WTC11 (cell line): ENCODE measurements around the gene INPP5A. TPM values are rescaled to one million over a fixed set of nuclear protein-coding genes. Genes with fewer than 3 reads are reported as not detected.

ENCODE experiments used
- ATAC-seq: fragments of 200-7000 bp; cut with Tn5 transposase; 2 replicates; pipeline ENCODE4 v1.10.0; 2021; ENCODE audit warnings: mild to moderate bottlenecking, moderate library complexity
- CTCF ChIA-PET: fragments of 300-600 bp; sonication (Branson Sonifier 250); formaldehyde crosslinking; loops from one replicate; lab custom pipeline; 2021; ENCODE audit warnings: antibody characterized with exemption; lab: Charles Lee
- POLR2A ChIA-PET: fragments of 350-600 bp; sonication (Branson Sonifier 250); formaldehyde crosslinking; loops from one replicate; lab custom pipeline; 2021; ENCODE audit warnings: antibody characterized with exemption; lab: Charles Lee
- DNase-seq: peaks from one replicate; pipeline ENCODE4 v3.0.0; 2021; ENCODE audit warnings: low spot score
- H3K27ac Mint-ChIP-seq: 2 replicates; pipeline ENCODE4 v1.8.0; 2021; ENCODE audit warnings: mixed read lengths
- H3K27me3 Mint-ChIP-seq: 2 replicates; pipeline ENCODE4 v1.8.0; 2021; ENCODE audit warnings: low read depth, mild to moderate bottlenecking, moderate library complexity, mixed read lengths
- H3K36me3 Mint-ChIP-seq: 2 replicates; pipeline ENCODE4 v1.8.0; 2021; ENCODE audit warnings: mixed read lengths
- H3K4me1 Mint-ChIP-seq: 2 replicates; pipeline ENCODE4 v1.8.0; 2022; ENCODE audit warnings: mixed read lengths
- H3K4me3 Mint-ChIP-seq: 2 replicates; pipeline ENCODE4 v1.8.0; 2021; ENCODE audit warnings: mild to moderate bottlenecking, moderate library complexity, mixed read lengths
- H3K9me3 Mint-ChIP-seq: 2 replicates; pipeline ENCODE4 v1.8.0; 2021; ENCODE audit warnings: mixed read lengths
- ATF1 ChIP-seq: sonication (generic); formaldehyde crosslinking; IDR thresholded peaks from 2 replicates; pipeline ENCODE4 v1.8.1; 2023; ENCODE audit warnings: mild to moderate bottlenecking, moderate library complexity, missing genetic modification reagents
- ELF4 ChIP-seq: sonication (generic); formaldehyde crosslinking; IDR thresholded peaks from 2 replicates; pipeline ENCODE4 v1.8.1; 2022; ENCODE audit warnings: low read depth, mild to moderate bottlenecking, moderate library complexity, missing genetic modification reagents
- ESRRA ChIP-seq: sonication (generic); formaldehyde crosslinking; IDR thresholded peaks from 2 replicates; pipeline ENCODE4 v1.8.1; 2022; ENCODE audit warnings: mild to moderate bottlenecking, missing genetic modification reagents, borderline replicate concordance
- ETV6 ChIP-seq: sonication (generic); formaldehyde crosslinking; IDR thresholded peaks from 2 replicates; pipeline ENCODE4 v1.8.1; 2022; ENCODE audit warnings: mild to moderate bottlenecking, missing genetic modification reagents
- FOXJ3 ChIP-seq: sonication (generic); formaldehyde crosslinking; IDR thresholded peaks from 2 replicates; pipeline ENCODE4 v1.9.0; 2021; ENCODE audit warnings: missing genetic modification reagents, mild to moderate bottlenecking, borderline replicate concordance
- FOXK1 ChIP-seq: sonication (generic); formaldehyde crosslinking; IDR thresholded peaks from 2 replicates; pipeline ENCODE4 v1.8.0; 2022; ENCODE audit warnings: mild to moderate bottlenecking, moderate library complexity, missing genetic modification reagents
- GABPB1 ChIP-seq: sonication (generic); formaldehyde crosslinking; IDR thresholded peaks from 2 replicates; pipeline ENCODE4 v1.8.1; 2023; ENCODE audit warnings: mild to moderate bottlenecking, missing genetic modification reagents
- HMGA2 ChIP-seq: fragments of 250-450 bp; sonication (Bioruptor Pico); IDR thresholded peaks from 2 replicates; pipeline ENCODE4 v1.4.0; 2021; ENCODE audit warnings: mild to moderate bottlenecking, moderate library complexity
- MYBL2 ChIP-seq: sonication (generic); formaldehyde crosslinking; IDR thresholded peaks from 2 replicates; pipeline ENCODE4 v1.8.1; 2023; ENCODE audit warnings: mild to moderate bottlenecking, moderate library complexity, missing genetic modification reagents
- NFYB ChIP-seq: sonication (generic); formaldehyde crosslinking; conservative IDR thresholded peaks from 2 replicates; pipeline ENCODE4 v1.8.0; 2022; ENCODE audit warnings: low read depth, missing genetic modification reagents
- PREB ChIP-seq: sonication (generic); formaldehyde crosslinking; IDR thresholded peaks from 2 replicates; pipeline ENCODE4 v1.8.1; 2022; ENCODE audit warnings: mild to moderate bottlenecking, missing genetic modification reagents, moderate library complexity, borderline replicate concordance
- PRRX2 ChIP-seq: fragments of 250-450 bp; sonication (Bioruptor Pico); IDR thresholded peaks from 2 replicates; pipeline ENCODE4 v1.8.0; 2021; ENCODE audit warnings: mild to moderate bottlenecking
- SP1 ChIP-seq: sonication (generic); formaldehyde crosslinking; conservative IDR thresholded peaks from 2 replicates; pipeline ENCODE4 v1.8.1; 2022; ENCODE audit warnings: missing genetic modification reagents
- ZBTB21 ChIP-seq: sonication (generic); formaldehyde crosslinking; IDR thresholded peaks from 2 replicates; pipeline ENCODE4 v1.8.1; 2023; ENCODE audit warnings: mild to moderate bottlenecking, missing genetic modification reagents, borderline replicate concordance
- ZNF232 ChIP-seq: sonication (generic); formaldehyde crosslinking; IDR thresholded peaks from 2 replicates; pipeline ENCODE4 v1.8.0; 2022; ENCODE audit warnings: mild to moderate bottlenecking, missing genetic modification reagents
- ZNF396 ChIP-seq: fragments of 250-450 bp; sonication (Bioruptor Pico); IDR thresholded peaks from 2 replicates; pipeline ENCODE4 v1.8.0; 2021; ENCODE audit warnings: mild to moderate bottlenecking, moderate library complexity, borderline replicate concordance
- ZNF671 ChIP-seq: fragments of 250-450 bp; sonication (Bioruptor Pico); IDR thresholded peaks from 2 replicates; pipeline ENCODE4 v1.8.0; 2021; ENCODE audit warnings: mild to moderate bottlenecking
- total RNA-seq: library from RNA; stranded (reverse); gene quantifications from 3 replicates; pipeline ENCODE4 v1.2.3, GENCODE V29; 2021
- TF ChIP-seq, protein P1 (sequence below): fragments of 250-450 bp; sonication (Bioruptor Pico); IDR thresholded peaks from 2 replicates; pipeline ENCODE4 v1.8.0; 2021; ENCODE audit warnings: mild to moderate bottlenecking
- TF ChIP-seq, protein P2 (sequence below): sonication (generic); formaldehyde crosslinking; IDR thresholded peaks from 2 replicates; pipeline ENCODE4 v1.8.0; 2022; ENCODE audit warnings: mild to moderate bottlenecking, missing genetic modification reagents
- TF ChIP-seq, protein P3 (sequence below): sonication (generic); formaldehyde crosslinking; IDR thresholded peaks from 2 replicates; pipeline ENCODE4 v1.8.0; 2023; ENCODE audit warnings: mild to moderate bottlenecking, missing genetic modification reagents
- TF ChIP-seq, protein P4 (sequence below): fragments of 250-450 bp; sonication (Bioruptor Pico); IDR thresholded peaks from 2 replicates; pipeline ENCODE4 v1.9.0; 2021; ENCODE audit warnings: mild to moderate bottlenecking, borderline replicate concordance

The INPP5A gene
- total RNA-seq, 1 experiment from 2014 or later: 22.1 TPM

DNA sequence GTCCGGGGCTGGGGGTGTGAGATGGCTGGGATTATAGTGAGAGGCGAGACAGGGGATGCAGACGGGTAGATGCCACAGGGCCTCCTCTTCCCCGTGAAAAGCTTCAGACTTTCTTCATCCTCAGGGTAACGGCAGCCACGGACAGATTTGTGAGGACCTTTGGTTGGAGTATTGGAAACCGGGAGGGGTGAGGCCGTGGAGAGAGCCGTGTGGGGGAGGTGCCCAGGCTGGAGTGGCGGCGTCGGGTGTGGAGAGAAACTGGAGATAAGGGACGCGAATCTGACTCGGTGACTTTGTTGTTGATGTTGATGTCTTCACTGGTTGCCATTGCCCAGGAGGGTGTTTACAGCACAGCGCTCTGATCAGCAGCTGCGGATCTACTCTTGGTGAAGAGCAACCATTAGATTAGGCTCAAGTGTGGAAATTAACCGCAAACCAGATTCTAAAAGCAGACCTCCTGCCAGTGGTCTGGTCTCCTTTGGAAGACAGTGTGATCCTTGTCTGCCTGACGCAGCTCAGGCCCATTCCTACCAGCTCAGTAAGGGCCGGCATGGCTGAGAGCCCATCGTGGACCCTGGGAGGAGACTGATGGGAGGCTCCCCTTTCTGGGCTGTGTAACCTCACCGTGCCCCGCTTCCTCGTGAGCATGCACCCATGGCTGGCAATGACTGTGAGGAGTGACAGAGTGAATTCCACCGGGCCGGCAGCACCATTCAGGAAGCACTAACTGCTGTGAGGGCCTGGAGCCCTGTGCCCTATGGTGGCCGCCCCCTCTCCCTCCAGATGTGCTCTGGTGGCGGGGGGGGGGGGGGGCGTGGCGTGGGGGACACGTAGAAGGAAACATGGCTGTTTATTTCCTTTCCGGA, 90.3 kb downstream of the INPP5A start (continued):
- TF ChIP-seq, protein P1, sequence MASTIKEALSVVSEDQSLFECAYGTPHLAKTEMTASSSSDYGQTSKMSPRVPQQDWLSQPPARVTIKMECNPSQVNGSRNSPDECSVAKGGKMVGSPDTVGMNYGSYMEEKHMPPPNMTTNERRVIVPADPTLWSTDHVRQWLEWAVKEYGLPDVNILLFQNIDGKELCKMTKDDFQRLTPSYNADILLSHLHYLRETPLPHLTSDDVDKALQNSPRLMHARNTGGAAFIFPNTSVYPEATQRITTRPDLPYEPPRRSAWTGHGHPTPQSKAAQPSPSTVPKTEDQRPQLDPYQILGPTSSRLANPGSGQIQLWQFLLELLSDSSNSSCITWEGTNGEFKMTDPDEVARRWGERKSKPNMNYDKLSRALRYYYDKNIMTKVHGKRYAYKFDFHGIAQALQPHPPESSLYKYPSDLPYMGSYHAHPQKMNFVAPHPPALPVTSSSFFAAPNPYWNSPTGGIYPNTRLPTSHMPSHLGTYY (CRISPR knock-in tag): no peak
- TF ChIP-seq ATF1 (CRISPR knock-in tag) (no peak), GABPB1 (CRISPR knock-in tag) (no peak), FOXJ3 (CRISPR knock-in tag) (no peak), ESRRA (CRISPR knock-in tag) (no peak), ZNF671 (CRISPR knock-in tag) (no peak)
- TF ChIP-seq, all 79 proteins: peak for 0

GRCh38 chr10:132628966-132629900, 91.6 kb downstream of the INPP5A start:
- Mint-ChIP-seq H3K27ac (no peak overlapping the region), H3K9me3 (no peaks in the 10 kb centered on the region; the same call in 1 of the 2 replicates), H3K36me3 (no peaks in the 10 kb centered on the region), H3K4me3 (no peak overlapping the region), H3K27me3 (peaks cover 3% of the 10 kb centered on the region; the same call in 1 of the 2 replicates), H3K4me1 (peaks cover 15% of the 10 kb centered on the region)
- DNase-seq: peak; percentile 9
- POLR2A ChIA-PET: no interaction called here
- CTCF ChIA-PET: no interaction called here
- TF ChIP-seq MYBL2: no peak
- TF ChIP-seq, protein P2, sequence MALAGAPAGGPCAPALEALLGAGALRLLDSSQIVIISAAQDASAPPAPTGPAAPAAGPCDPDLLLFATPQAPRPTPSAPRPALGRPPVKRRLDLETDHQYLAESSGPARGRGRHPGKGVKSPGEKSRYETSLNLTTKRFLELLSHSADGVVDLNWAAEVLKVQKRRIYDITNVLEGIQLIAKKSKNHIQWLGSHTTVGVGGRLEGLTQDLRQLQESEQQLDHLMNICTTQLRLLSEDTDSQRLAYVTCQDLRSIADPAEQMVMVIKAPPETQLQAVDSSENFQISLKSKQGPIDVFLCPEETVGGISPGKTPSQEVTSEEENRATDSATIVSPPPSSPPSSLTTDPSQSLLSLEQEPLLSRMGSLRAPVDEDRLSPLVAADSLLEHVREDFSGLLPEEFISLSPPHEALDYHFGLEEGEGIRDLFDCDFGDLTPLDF (CRISPR knock-in tag): no peak
- TF ChIP-seq ATF1 (CRISPR knock-in tag): no peak
- TF ChIP-seq HMGA2 (CRISPR knock-in tag): no peak
- TF ChIP-seq ZBTB21: no peak
- no peak for TF ChIP-seq ETV6 (CRISPR knock-in tag)
- no peak for TF ChIP-seq PREB (CRISPR knock-in tag)
- no peak for TF ChIP-seq ZNF232 (CRISPR knock-in tag)
- ATAC-seq: no peak

DNA sequence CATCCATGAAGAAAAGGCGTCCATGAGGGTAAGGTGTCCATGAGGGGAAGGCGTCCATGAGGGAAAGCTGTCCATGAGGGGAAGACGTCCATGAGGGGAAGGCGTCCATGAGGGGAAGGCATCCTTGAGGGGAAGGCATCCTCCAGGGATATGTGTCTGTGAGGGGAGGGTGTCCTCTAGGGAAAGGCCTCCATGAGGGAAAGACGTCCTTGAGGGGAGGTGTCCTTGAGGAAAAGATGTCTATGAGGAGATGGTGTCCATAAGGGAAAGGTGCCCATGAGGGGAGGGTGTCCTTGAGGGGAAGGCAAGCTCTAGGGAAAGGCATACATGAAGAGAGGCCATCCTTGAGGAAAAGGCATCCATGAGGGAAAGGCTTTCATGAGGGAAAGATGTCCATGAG, 92.6 kb downstream of the INPP5A start:
- ChIA-PET CTCF (interaction anchor here (0.9 kb wide), 1 partner anchor 165 kb away, joined by 4 read pairs; no protein-coding TSS in a partner anchor), POLR2A (no interaction called here)
- ATAC-seq: no peak
- Mint-ChIP-seq H3K27ac (no peak overlapping the region), H3K36me3 (no peaks in the 10 kb centered on the region), H3K4me1 (peaks cover 16% of the 10 kb centered on the region), H3K4me3 (no peak overlapping the region), H3K27me3 (peaks cover 3% of the 10 kb centered on the region; the same call in 1 of the 2 replicates), H3K9me3 (no peaks in the 10 kb centered on the region; the same call in 1 of the 2 replicates)
- peak; percentile 1 for DNase-seq
- TF ChIP-seq FOXK1 (no peak), ELF4 (CRISPR knock-in tag) (no peak), PRRX2 (CRISPR knock-in tag) (no peak), SP1 (CRISPR knock-in tag) (no peak), ZNF396 (CRISPR knock-in tag) (no peak), NFYB (CRISPR knock-in tag) (no peak)
- TF ChIP-seq, protein P3, sequence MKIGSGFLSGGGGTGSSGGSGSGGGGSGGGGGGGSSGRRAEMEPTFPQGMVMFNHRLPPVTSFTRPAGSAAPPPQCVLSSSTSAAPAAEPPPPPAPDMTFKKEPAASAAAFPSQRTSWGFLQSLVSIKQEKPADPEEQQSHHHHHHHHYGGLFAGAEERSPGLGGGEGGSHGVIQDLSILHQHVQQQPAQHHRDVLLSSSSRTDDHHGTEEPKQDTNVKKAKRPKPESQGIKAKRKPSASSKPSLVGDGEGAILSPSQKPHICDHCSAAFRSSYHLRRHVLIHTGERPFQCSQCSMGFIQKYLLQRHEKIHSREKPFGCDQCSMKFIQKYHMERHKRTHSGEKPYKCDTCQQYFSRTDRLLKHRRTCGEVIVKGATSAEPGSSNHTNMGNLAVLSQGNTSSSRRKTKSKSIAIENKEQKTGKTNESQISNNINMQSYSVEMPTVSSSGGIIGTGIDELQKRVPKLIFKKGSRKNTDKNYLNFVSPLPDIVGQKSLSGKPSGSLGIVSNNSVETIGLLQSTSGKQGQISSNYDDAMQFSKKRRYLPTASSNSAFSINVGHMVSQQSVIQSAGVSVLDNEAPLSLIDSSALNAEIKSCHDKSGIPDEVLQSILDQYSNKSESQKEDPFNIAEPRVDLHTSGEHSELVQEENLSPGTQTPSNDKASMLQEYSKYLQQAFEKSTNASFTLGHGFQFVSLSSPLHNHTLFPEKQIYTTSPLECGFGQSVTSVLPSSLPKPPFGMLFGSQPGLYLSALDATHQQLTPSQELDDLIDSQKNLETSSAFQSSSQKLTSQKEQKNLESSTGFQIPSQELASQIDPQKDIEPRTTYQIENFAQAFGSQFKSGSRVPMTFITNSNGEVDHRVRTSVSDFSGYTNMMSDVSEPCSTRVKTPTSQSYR: no peak
- TF ChIP-seq, protein P4, sequence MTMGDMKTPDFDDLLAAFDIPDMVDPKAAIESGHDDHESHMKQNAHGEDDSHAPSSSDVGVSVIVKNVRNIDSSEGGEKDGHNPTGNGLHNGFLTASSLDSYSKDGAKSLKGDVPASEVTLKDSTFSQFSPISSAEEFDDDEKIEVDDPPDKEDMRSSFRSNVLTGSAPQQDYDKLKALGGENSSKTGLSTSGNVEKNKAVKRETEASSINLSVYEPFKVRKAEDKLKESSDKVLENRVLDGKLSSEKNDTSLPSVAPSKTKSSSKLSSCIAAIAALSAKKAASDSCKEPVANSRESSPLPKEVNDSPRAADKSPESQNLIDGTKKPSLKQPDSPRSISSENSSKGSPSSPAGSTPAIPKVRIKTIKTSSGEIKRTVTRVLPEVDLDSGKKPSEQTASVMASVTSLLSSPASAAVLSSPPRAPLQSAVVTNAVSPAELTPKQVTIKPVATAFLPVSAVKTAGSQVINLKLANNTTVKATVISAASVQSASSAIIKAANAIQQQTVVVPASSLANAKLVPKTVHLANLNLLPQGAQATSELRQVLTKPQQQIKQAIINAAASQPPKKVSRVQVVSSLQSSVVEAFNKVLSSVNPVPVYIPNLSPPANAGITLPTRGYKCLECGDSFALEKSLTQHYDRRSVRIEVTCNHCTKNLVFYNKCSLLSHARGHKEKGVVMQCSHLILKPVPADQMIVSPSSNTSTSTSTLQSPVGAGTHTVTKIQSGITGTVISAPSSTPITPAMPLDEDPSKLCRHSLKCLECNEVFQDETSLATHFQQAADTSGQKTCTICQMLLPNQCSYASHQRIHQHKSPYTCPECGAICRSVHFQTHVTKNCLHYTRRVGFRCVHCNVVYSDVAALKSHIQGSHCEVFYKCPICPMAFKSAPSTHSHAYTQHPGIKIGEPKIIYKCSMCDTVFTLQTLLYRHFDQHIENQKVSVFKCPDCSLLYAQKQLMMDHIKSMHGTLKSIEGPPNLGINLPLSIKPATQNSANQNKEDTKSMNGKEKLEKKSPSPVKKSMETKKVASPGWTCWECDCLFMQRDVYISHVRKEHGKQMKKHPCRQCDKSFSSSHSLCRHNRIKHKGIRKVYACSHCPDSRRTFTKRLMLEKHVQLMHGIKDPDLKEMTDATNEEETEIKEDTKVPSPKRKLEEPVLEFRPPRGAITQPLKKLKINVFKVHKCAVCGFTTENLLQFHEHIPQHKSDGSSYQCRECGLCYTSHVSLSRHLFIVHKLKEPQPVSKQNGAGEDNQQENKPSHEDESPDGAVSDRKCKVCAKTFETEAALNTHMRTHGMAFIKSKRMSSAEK (CRISPR knock-in tag): no peak
